Smooth muscle cell (in vitro differentiated cells): ENCODE results near the gene DPT. TPM values are rescaled to one million over a fixed set of nuclear protein-coding genes. Genes with fewer than 3 reads are reported as not detected.

Experiments
- DNase-seq: peaks from one replicate; lab custom pipeline; 2025; ENCODE audit not compliant: unreplicated experiment; lab: John Stamatoyannopoulos, UW
- H2AFZ ChIP-seq: fragments of 200-600 bp; sonication (generic); 2 replicates; pipeline ENCODE4 v1.6.0; 2016; ENCODE audit warnings: antibody characterized with exemption, low read depth, mild to moderate bottlenecking
- H3F3A ChIP-seq: fragments of 200-600 bp; sonication (generic); 2 replicates; pipeline ENCODE4 v1.6.0; 2017; ENCODE audit warnings: antibody characterized with exemption, low read depth
- H3K27ac ChIP-seq: fragments of 200-600 bp; sonication (generic); 2 replicates; pipeline ENCODE4 v1.5.1; 2016; ENCODE audit warnings: low read depth, mild to moderate bottlenecking
- H3K27me3 ChIP-seq: fragments of 200-600 bp; sonication (generic); 2 replicates; pipeline ENCODE4 v1.6.1; 2016; ENCODE audit warnings: low read depth, mild to moderate bottlenecking
- H3K36me3 ChIP-seq: fragments of 200-600 bp; sonication (generic); 2 replicates; pipeline ENCODE4 v1.5.1; 2016; ENCODE audit warnings: low read depth
- H3K4me1 ChIP-seq: fragments of 200-600 bp; sonication (generic); 2 replicates; pipeline ENCODE4 v1.5.1; 2016; ENCODE audit warnings: low read depth
- H3K4me2 ChIP-seq: fragments of 200-600 bp; sonication (generic); 2 replicates; pipeline ENCODE4 v1.6.0; 2016; ENCODE audit warnings: mild to moderate bottlenecking
- H3K4me3 ChIP-seq: fragments of 200-600 bp; sonication (generic); 2 replicates; pipeline ENCODE4 v1.5.1; 2016; ENCODE audit warnings: mild to moderate bottlenecking
- H3K79me2 ChIP-seq: fragments of 200-600 bp; sonication (generic); 2 replicates; pipeline ENCODE4 v1.6.0; 2016; ENCODE audit warnings: low read depth, mild to moderate bottlenecking
- H3K9ac ChIP-seq: fragments of 200-600 bp; sonication (generic); 2 replicates; pipeline ENCODE4 v1.6.0; 2016; ENCODE audit warnings: low read depth
- H3K9me3 ChIP-seq: fragments of 200-600 bp; sonication (generic); replicated peaks from 2 replicates; pipeline ENCODE4 v1.5.1; 2016; ENCODE audit warnings: low read depth
- H4K20me1 ChIP-seq: fragments of 200-600 bp; sonication (generic); 2 replicates; pipeline ENCODE4 v1.6.0; 2016; ENCODE audit warnings: low read depth
- CTCF ChIP-seq: fragments of 200-600 bp; sonication (generic); IDR thresholded peaks from 2 replicates; pipeline ENCODE4 v1.5.1; 2017; ENCODE audit warnings: borderline replicate concordance, mild to moderate bottlenecking, antibody characterized with exemption; ENCODE audit not compliant: insufficient read depth, poor library complexity, severe bottlenecking
- WGBS: methylation state at CpG from one replicate; pipeline ENCODE4 v1.1.7; 2016; ENCODE audit warnings: low lambda C conversion rate; 5-methylcytosine and 5-hydroxymethylcytosine counted together
- polyA plus RNA-seq: library from polyadenylated mRNA; unstranded; fragments of >200 nt; fragmentation: Nextera tagmentation; extraction: Ambion mirVana; gene quantifications from 2 replicates; pipeline ENCODE4 v1.2.1, GENCODE V29; 2016
- total RNA-seq: library from RNA; depleted of rRNA; stranded (reverse); fragments of >200 nt; gene quantifications from 2 replicates; pipeline ENCODE4 v1.2.3, GENCODE V29; 2014

DPT gene
- total and polyA plus RNA-seq, 2 experiments from 2014 or later: 3.1 to 13.4 TPM

- H3F3A ChIP-seq: peaks cover 7% of the 10 kb centered on the region
- no peak for TF ChIP-seq CTCF
These were observed 35.7 kb downstream of the DPT start for GRCh38 chr1:168693197-168693871.

GRCh38 chr1:168692472-168692871 is 36.5 kb downstream of the DPT start:
- DNase-seq: no peak
- H4K20me1 ChIP-seq: no peaks in the 10 kb centered on the region
- H3K36me3 ChIP-seq: no peaks in the 10 kb centered on the region
- H3K4me3 ChIP-seq: no peak overlapping the region
- H3K79me2 ChIP-seq: no peaks in the 10 kb centered on the region
- peaks cover 7% of the 10 kb centered on the region for H3F3A ChIP-seq
- H3K9me3 ChIP-seq: no peaks in the 10 kb centered on the region
- no peak for TF ChIP-seq CTCF
- H3K9ac ChIP-seq: no peak overlapping the region
- H3K4me1 ChIP-seq: no peaks in the 10 kb centered on the region
- 98% methylated on average over 3 of the region's 3 CpGs for WGBS
- peak overlapping the region; percentile 65 for H2AFZ ChIP-seq
- no peak overlapping the region for H3K4me2 ChIP-seq
- no peak overlapping the region for H3K27ac ChIP-seq
- no peaks in the 10 kb centered on the region for H3K27me3 ChIP-seq

More at GRCh38 chr1:168693197-168693871, 35.7 kb downstream of the DPT start:
- Histone ChIP-seq H2AFZ (no peak overlapping the region), H3K27ac (peak overlapping the region; percentile 26), H3K9ac (no peak overlapping the region), H3K4me2 (no peak overlapping the region), H3K9me3 (no peaks in the 10 kb centered on the region), H3K79me2 (no peaks in the 10 kb centered on the region), H3K4me1 (no peaks in the 10 kb centered on the region), H3K27me3 (no peaks in the 10 kb centered on the region), H3K36me3 (no peaks in the 10 kb centered on the region), H4K20me1 (no peaks in the 10 kb centered on the region), H3K4me3 (no peak overlapping the region)
- WGBS: 83% methylated on average over 8 of the region's 8 CpGs
- no peak for DNase-seq

GRCh38 chr1:168691541-168691940 is 37.5 kb downstream of the DPT start:
- H3K27ac ChIP-seq: peak overlapping the region; percentile 88
- H3K36me3 ChIP-seq: no peaks in the 10 kb centered on the region
- no peaks in the 10 kb centered on the region for H3K79me2 ChIP-seq
- H3K27me3 ChIP-seq: no peaks in the 10 kb centered on the region
- H3K4me3 ChIP-seq: no peak overlapping the region
- no peak overlapping the region for H2AFZ ChIP-seq
- no peaks in the 10 kb centered on the region for H3K9me3 ChIP-seq
- 97% methylated on average over 5 of the region's 5 CpGs for WGBS
- H3F3A ChIP-seq: peaks cover 7% of the 10 kb centered on the region
- no peaks in the 10 kb centered on the region for H3K4me1 ChIP-seq
- H4K20me1 ChIP-seq: no peaks in the 10 kb centered on the region
- TF ChIP-seq CTCF: no peak
- no peak overlapping the region for H3K4me2 ChIP-seq
- DNase-seq: no peak
- no peak overlapping the region for H3K9ac ChIP-seq
